Measurements from ENCODE around the gene TMPRSS7.

DNA sequence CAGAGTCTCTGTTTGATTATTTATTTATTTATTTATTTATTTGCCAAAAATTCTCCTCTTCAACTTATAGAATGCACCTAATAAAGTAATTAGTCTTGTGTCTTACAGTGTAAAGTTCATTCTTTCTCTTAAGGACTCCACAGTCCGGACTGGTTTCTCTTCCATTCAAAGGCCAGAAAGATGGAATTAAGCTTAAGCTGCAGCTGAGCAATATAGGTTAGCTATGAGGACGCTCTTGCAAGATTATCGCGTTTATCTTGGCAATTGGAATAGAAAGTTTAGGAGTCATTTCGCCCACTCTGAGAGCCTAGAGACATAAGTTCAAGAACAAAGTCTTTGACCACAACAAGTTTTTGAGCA is 20.8 kb upstream of the TMPRSS7 start:
- TF ChIP-seq, protein P1, sequence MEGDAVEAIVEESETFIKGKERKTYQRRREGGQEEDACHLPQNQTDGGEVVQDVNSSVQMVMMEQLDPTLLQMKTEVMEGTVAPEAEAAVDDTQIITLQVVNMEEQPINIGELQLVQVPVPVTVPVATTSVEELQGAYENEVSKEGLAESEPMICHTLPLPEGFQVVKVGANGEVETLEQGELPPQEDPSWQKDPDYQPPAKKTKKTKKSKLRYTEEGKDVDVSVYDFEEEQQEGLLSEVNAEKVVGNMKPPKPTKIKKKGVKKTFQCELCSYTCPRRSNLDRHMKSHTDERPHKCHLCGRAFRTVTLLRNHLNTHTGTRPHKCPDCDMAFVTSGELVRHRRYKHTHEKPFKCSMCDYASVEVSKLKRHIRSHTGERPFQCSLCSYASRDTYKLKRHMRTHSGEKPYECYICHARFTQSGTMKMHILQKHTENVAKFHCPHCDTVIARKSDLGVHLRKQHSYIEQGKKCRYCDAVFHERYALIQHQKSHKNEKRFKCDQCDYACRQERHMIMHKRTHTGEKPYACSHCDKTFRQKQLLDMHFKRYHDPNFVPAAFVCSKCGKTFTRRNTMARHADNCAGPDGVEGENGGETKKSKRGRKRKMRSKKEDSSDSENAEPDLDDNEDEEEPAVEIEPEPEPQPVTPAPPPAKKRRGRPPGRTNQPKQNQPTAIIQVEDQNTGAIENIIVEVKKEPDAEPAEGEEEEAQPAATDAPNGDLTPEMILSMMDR (conservative IDR thresholded peaks at IDR 0.05 in 1 of 2, IDR thresholded peaks at IDR 0.05 in 1 of 2; ENCODE audit: extremely low read depth in 1 of 2, insufficient read depth in 1 of 2, low read depth in 1 of 2, low read length in 2 of 2): no peak
- no peak for TF ChIP-seq EZH2 (IDR thresholded peaks at IDR 0.05; ENCODE audit: borderline replicate concordance, low read length)

Data from mammary epithelial cell (primary cell).